Measurements from ENCODE around the gene TMEM258.

TMEM258 gene

DNA sequence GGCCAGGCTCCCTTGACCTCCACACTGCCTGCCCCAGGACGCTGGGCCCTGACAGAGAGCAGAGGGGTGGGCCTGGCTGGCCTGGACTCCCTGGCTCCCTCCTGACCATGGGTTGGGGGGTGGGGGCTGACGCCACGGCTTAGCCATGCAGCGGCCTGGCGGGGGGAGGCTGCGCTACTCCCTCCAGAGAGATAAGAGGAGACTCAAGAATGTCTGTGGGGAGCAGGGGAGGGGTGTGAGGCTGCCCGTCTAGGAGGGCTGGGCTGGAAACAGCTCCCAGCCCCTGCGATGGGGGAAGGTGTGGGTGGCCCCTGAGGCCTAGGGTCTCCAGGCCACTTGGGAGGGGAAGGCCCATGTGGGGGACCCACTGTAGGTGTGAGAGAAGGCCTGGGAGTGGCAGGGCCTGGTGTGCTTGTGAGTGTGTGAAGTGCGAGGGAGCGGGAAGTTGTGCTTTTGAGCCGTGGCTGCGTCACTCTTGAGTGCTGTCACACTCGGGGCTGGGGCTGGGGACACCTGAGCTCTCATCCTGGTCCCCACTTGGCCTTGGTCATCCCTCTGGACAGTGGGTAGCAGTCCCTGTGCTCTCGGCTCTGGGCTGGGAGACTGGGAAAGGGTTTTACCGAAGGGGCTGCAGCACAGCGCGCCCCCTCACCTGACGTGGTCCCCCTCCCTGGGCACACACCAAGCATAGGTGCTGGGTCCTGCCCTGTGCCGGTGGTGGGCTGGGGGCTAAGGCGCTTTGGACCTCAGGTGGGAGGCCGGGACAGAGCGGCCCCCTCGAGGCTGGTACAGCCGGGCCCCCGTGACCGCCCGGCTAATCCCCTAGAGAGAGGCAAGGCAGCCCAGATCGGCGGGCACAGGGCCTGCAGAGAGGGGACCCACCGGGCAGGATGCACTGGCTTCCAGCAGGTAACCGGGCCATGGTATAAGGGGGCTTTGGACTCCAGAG is 37.6 kb downstream of the TMEM258 start:
- DNase-seq: no peak

DNA sequence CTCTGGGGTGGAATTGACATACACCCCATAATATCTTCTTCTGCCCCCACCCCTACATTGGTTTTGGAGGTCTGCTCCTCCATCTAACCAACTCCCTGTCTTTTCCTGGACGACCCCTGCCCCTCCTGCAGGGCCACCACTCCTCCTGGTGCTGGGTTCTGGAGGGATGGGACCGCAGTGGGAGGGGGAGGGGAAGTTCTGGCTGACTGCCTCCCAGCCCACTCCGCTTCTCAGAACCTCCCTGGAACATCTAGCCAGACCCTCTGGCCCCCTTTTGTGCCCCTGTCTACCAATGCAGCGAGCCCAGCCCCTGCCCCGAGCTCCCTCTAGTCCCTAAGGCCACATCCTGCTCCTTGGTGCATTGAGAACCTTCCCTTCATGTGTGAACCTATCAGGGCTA is 38.7 kb downstream of the TMEM258 start:
- no peak for DNase-seq

DNA sequence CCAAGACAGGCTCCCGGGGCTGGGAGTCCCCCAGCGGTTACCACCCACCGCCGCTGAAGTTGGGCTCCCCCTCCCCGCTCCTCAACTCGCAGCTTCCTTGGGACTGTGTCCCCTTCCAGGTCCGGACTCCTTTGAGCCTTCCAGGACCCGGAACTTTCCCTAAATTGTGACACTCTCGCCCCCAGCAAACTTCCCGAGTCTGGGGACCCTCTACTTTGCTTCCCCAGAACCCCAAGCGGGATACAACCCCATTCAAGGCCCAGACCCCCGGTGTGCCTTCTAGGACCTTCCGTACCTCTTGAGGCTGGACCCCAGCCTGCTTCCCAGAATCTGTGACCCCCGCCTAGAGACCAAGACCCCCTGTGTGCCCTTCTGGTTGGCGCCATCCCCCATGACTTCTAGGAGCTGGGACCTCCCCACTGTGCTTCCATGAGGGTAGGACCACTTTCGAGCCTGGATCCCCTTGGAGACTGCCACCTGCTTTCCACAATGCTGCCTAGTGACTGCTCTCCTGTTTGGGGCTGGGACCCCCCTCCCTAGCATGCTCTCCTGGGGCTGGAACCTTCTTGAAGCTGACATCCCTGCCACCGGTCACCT is 39.4 kb downstream of the TMEM258 start:
- DNase-seq: no peak

DNA sequence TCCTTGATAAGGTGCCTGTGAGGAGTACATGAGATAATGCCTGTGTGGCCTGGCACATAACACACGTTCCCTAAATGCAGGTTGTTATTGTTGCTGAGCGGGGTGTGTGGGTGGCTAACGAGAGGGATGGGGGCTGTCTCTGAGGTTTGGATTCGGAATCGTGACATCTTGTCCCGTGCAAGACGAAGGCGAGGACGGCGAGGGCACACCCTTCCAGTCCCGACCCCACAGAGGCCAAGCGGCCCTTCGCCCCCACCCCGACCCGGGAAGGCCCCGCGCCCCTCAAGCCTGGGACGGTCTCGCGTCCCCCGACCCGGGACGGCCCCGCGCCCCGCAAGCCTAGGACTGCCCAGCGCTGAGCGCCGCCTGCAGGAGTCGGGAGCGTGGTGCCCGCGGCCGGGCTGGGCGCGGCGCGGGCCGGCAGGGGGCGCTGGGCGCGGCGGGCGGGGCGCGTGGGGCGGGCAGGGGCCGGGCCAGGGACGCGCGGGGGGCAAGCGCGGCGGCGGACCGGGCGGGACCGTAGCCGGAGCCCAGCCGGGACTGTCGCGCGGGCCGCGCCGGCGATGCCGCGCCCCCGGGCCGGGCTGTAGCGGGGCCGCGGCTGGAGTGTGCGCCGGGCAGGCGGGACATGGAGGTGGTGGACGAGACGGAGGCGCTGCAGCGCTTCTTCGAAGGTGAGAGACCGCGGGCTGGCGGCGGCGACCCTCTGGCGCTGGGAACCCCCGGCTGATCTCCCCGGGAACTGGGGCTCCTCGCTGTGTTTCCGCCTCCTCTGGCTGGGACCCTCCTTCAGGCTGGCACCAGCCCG is 40.1 kb downstream of the TMEM258 start, which contains the start of gene MYRF:
Gene MYRF (plus strand): TSS at position 520 of the 808 bp plus-strand sequence. CDS start 109 bp downstream, at position 629.
- peak; percentile 64 for DNase-seq

DNA sequence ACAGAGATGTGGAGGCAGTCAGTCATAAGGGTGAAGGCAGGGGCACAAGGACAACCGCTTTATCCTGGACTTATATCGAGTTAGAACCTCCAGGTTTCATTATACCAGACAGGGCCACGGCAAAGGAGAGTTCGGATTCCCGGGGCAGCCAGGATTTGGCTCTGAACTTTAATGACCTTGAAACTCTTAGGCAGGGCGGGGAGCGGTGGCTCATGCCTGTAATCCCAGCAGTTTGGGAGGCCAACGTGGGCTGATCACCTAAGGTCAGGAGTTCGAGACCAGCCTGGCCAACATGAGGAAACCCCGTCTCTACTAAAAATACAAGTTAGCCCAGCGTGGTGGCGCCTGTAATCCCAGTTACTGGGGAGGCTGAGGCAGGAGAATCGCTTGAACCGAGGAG is 41.0 kb downstream of the TMEM258 start:
- no peak for DNase-seq

DNA sequence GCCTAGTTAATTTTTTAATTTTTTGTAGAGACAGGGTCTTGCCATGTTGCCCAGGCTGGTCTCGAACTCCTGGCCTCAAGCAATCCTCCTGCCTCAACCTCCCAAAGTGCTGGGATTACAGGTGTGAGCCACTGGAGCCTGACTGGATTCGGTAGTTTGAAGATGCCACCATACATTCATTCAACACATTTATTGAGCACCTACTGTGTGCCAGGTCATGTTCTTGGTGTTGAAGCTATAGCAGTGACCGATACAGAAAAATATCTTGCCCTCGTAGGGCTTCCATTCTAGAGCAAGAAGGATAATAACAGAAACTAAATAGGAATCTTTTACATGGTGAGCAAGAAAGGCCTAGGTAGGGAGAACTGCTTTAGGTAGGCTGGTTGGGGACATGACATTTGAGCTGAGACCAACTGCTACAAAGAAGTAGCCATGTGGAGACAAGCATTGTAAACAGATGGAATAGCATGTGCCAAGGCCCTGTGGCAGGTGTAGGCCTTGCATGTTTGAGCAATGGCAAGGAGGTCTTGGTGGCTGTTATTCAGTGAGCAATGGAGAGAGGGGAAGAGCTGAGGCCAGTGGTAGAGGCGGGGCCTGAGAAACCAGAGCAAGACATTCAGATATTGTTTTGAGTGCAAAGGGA is 41.6 kb downstream of the TMEM258 start:
- no peak for DNase-seq

DNA sequence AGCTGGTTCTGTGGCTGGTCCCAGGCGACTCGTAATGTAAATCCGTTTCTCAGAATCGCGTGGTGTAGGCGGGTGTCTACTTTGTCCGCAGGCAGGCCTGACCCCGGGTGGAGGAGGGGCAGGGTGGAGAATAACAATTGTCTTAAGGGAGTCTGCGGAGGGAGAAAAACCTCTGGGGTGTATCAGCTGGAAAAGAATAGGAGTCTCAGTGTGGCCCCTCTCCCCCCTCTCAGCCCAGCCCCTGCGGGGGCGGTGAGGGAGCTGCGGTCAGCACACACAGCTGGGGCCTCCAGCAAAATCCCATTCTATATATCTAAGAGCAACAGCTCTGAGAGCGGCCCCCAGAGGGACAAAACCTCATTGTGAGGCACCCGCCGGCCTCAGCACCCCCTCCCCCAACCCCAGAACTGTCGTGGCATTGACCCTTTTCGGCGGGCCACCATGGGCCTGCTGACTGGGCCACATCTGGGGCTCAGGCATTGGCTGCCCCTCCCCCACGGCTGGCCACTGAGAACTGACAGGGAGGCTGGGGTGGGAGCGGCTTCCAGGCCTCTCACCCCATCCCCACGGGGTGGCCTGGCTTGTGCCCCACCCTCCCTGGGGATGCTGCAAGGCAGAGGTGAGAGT is 42.7 kb downstream of the TMEM258 start:
- no peak for DNase-seq

DNA sequence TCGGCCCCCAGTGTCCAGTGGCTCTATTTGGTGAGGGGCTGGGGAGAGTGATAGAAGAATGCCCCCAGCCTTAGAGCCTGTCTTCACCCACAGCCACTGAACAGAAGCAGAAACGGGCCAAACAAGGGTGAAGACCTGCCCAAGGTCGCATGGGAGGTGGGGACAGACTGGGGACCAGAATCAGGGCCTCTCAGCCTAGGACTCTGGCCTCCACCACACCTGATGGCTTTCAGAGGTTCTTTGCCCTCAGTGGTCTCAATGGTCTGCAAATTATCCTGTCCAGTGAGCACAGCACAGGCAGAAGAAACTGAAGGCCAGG is 44.5 kb downstream of the TMEM258 start:
- no peak for DNase-seq

DNA sequence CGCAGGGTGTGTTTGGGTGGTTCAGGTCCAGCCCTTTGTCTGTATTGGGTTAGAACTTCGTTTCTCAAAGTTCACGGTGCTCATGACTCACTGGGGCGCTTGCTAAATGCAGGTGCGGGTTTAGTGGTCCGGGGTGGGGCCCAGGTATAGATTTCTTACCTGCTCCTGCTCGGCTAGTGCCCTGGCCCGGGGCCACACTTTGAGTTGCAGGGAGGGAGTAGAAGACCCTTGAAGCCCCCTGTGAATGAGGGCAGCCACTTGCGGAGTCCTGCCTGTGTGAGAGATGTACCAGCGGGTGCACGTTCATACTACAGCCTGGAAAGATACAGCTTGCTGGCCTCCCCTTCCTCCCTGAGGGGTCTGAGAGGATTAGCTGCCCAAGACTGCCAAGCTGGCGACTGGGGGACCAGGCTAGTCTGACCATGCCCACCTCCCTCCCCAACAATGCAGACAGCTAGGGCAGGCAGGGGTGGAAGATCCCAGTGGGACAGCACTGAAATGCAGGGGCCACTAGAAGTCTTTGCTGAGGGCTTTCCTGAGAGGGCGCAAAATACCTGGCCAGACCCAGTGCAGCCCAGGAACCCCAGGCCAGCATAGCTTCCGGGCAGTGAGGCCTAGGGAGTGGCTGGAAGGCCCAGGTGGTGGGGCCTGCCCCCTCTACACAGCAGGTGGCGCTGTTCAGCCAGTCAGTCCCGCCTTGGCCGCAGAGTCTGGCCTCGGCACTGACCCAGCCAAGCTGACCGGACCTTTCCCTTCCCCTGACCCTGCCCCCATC is 45.0 kb downstream of the TMEM258 start:
- peak; percentile 53 for DNase-seq

DNA sequence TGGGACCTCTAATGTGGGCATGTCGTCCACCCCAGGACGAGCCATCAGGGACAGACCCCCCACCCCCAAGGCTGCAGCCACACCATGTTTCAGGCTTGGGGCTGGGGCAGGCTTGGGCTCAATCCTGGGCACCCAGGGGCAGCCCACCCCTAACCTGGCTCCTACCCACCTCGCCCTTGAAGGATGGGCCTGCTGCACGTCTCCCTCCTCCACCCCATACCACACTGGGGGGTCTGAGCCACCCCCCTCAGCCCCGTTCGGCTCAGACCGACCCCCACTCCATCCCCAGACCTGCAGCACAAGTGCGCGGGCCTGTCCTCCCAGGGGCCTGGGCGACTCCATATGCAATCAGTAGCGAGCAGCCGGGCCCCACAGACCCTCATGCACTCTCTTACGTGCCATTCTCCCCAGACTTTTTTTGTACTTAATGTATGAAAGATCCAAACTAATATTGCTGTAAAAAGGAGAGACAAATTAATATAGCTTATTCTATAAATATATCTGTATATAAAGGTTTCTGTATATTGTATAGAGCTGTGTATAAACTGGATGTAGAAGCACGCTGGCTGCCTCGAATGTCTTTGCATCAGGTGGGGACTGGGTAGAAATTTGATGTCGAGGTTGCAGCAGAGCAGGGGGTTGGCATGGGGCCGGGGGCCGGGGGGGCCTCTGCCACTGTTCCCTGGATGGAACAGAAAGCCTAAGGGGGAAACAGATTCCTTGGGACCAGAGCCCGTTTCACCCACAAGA is 45.8 kb downstream of the TMEM258 start:
- DNase-seq: no peak

DNA sequence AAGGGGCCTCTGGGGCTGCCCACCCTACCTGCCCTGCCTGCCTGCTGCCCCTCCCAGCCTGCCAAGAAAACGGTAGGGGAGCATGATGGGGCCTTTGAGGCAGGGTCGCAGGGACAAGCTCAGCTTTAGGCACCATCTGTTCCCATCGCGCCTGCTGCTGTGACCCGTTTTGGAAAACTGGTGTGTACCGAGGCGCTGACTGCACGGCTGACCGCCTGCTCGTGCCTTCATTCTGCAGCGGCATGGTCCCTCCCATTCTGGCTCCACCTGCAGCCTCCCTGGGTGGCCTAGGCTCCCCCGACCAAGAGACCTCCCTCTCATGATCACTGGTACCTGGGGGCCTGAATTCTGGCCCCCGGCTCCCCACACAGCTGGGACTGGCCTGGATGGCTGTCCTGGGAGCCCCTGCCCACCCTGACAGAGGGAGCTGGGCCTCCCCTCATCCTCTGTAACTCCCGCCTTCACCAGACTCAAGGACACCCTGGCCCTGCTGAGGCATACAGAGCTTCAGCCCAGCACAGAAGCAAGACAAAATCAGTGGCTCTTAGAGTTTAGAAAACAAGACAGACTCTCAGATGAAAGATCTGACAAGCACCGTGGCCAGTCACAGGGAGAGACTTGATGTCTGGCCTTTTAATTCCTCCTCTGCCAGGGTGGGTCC is 46.5 kb downstream of the TMEM258 start:
- DNase-seq: no peak

DNA sequence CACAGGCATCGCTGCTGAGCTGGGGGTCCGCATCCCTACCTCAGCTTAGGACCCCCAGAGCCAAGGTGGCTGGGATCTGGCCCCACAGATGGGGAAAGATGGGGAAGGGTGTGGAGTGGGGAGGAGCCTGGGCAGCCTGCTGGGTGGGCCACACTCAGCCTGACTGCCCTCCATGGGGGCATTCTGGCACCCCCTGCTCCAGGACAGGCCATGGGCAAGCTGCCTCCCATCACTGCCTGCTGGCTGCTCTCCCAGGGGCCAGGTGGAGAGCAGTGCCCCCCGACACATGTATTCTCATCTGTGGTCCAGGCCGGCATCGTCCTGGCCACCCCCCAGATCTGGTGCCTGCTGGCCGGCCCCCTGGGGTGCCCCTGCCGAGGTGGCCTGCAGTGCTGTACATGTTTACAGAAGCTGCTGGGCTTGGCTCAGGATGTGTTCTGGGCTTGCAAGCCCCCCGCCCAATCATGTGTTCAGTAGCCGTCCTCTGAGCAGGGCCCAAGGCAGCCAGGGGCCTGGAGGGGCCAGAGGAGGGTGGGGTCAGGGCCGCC is 47.7 kb downstream of the TMEM258 start:
- no peak for DNase-seq

DNA sequence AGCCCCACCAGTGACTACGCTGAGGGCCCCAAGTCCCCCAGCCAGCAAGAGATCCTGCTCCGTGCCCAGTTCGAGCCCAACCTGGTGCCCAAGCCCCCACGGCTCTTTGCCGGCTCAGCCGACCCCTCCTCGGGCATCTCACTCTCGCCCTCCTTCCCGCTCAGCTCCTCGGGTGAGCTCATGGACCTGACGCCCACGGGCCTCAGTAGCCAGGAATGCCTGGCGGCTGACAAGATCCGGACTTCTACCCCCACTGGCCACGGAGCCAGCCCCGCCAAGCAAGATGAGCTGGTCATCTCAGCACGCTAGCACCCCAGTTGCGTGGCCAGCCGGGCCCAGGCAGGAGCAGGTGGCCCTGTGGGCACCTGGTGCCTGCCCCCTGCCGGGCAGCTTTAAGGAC is 48.2 kb downstream of the TMEM258 start:
- no peak for DNase-seq

DNA sequence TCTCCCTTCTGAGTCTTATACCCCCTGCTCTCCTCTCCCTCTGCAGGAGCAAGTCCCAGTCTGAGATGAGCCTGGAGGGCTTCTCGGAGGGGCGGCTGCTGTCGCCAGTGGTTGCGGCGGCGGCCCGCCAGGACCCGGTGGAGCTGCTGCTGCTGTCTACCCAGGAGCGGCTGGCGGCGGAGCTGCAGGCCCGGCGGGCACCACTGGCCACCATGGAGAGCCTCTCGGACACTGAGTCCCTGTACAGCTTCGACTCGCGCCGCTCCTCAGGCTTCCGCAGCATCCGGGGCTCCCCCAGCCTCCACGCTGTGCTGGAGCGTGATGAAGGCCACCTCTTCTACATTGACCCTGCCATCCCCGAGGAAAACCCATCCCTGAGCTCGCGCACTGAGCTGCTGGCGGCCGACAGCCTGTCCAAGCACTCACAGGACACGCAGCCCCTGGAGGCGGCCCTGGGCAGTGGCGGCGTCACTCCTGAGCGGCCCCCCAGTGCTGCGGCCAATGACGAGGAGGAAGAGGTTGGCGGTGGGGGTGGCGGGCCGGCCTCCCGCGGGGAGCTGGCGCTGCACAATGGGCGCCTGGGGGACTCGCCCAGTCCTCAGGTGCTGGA is 48.8 kb downstream of the TMEM258 start:
- no peak for DNase-seq

DNA sequence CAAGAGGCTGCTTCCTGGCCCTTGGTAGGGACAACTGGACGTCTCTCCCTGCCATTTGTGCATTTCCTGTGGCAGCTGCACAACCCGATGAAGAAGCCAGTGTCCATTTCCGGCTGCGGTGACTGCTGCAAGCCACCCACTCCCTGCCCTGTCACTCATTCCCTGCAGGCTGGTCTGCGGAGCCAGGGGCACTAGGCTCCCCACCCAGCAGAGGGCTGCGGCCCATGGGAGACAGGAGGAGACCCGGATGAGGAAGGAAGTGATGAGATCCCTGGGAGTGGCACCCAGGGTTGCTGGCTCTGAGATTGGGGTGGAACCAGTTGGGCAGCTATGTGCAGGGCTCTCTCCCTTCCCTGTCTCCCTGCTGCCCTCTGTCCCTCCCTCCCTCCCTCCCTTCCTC is 50.0 kb downstream of the TMEM258 start:
- no peak for DNase-seq

DNA sequence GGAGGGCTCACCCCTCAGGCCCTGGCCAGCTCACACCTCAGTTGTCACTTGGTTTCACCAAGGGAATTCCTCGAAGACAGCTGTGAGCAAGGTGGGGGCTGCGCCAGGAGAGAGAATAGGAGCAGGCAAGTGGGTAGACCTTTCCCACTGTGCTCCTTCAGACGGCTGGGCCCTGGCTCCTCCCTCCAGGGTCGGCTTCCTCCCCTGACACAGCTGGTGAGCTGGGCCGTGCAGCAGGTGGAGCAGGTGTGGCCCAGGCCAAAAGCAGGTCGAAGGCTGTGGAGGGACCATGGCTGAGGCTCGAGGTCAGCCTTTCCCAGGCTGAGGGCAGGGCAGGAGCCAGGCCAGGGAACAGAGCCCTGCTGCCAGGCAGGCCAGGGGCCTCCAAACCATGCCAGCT is 52.4 kb downstream of the TMEM258 start:
- no peak for DNase-seq

DNA sequence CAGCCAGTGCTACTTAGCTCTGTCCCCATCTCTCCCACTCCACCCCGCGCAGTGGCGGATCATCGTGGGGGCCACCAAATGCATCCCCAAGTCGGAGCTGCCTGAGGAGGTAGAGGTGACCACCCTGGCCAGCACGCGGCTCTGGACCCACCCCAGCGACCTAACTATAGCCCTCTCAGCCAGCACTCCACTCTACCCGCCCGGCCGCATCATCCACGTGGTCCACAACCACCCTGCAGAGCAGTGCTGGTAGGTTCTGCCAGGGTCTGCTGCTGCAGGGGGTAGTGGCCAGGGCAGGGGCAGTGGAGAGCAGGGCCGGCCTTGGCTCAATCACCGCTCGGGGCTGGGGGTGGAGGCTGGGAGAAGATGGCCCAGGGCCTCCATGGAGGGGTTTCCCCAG is 53.0 kb downstream of the TMEM258 start:
- DNase-seq: no peak

Data from activated CD4-positive, alpha-beta T cell treated with anti-CD3 and anti-CD28 coated beads, Interleukin-10, Interleukin-2, amounts not matched to agents 100 ng/mL and 50 ng/mL, durations not matched to agents 16 hours and 8 hours (primary cell).